HG03066 (cell line): ENCODE data around the gene FRAT1.

Experiments
- ATAC-seq: cut with Tn5 transposase; IDR thresholded peaks from one replicate; pipeline ENCODE4 v1.9.1; 2021; ENCODE audit warnings: low read depth; ENCODE audit not compliant: unreplicated experiment

Gene FRAT1

DNA sequence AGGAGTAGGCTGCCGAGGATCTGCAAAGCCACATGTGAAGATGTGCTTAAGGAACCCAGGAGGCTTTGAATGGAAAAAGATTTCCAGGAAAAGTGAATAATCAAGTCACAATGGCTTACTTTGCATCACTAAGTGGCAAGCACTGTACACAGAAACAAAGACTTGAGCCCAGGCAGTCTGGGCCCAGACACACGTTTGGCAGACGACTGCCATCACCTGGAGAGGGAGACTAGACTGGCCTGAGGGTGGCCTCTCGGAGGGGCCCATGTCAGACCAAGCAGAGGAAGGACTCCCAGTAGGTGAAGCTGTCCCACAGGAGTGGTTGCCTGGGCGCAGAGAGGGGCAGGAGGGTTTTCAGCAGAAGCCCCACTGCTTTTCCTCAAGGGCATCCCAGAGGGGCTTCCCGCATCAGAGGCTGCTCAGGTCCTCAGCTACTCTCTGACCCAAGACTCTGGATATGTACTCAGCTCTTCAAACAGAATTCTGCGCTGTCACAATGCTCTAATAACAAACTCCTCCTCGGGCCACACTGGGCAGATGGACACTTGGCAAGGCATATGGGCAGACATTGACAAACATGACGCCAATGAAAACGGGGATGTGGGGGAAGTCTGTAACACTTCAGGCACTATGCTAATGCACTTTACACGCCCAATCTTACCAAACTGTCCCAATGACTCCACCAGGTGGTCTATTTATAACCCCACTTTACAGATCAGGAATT, 43.4 kb downstream of the FRAT1 start:
- ATAC-seq = no peak

DNA sequence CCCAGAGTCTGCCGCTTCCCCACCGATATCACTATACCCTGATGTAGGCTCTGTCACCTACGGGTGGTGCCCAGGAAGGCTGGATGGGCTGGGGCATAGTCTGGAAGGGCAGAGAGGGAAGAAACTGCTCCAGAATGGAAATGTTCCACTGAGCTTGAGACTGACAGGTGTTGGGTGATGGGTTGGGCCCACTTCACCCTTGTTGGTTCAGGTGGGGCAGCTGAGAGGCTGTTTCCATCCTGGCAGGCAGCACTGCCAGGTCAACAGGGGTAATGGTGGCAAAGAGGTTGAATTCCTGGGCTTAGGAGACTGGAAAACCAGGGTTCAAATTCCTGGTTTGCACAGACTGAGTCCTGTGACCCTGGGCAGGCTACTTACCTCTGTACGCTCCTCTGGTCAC, 44.0 kb downstream of the FRAT1 start:
- ATAC-seq = no peak

GRCh38 chr10:97365761-97366351, 46.8 kb downstream of the FRAT1 start:
- no peak for ATAC-seq

GRCh38 chr10:97366572-97366971, 47.5 kb downstream of the FRAT1 start:
- no peak for ATAC-seq

DNA sequence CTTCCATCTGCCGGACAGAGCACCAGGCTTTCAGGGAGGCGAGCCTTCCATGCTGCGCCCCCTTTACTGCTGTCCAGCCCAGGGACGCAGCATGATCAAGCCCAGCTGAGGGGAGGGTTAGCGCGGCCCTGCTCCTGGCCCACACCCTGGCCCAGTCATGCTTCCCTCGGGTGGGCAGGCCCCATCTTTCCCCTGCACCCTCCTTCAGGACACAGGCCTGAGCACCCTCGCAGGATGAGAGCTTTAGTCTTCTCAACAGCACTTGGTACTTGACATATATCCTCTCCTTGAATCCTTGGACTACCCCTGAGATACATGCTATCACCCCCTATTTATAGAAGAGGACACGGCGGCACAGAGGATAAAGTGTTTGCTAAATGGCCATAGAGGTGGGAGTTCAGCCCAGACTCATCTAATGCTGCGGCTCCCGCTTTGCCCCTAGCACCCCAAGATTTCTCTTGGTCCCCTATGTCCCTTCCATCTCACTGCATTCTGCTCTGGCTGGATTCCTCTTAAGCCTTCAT, 48.1 kb downstream of the FRAT1 start:
- no peak for ATAC-seq
